Osteoblast (primary cell): ENCODE results near the gene CRB1. TPM values are rescaled to one million over a fixed set of nuclear protein-coding genes. Genes with fewer than 3 reads are reported as not detected.

Experiments used
- DNase-seq: peaks from one replicate; pipeline ENCODE4 v3.0.0; 2011; ENCODE audit warnings: low spot score, mixed read lengths; ENCODE audit not compliant: insufficient read length; ENCODE audit errors: missing footprints
- H2AFZ ChIP-seq: 2 replicates; pipeline ENCODE4 v1.6.0; 2011; ENCODE audit warnings: mild to moderate bottlenecking, low read length
- H3K27ac ChIP-seq: 2 replicates; pipeline ENCODE4 v1.5.1; 2011; ENCODE audit warnings: mild to moderate bottlenecking, low read depth, low read length, moderate library complexity
- H3K27me3 ChIP-seq: 2 replicates; pipeline ENCODE4 v1.6.0; 2012; ENCODE audit warnings: mild to moderate bottlenecking, control low read depth, inconsistent platforms, low read length, moderate library complexity; ENCODE audit not compliant: insufficient read depth
- H3K36me3 ChIP-seq: 2 replicates; pipeline ENCODE4 v1.5.1; 2011; ENCODE audit warnings: mild to moderate bottlenecking, low read length, control low read depth, moderate library complexity; ENCODE audit not compliant: insufficient read depth
- H3K4me1 ChIP-seq: 2 replicates; pipeline ENCODE4 v1.5.1; 2011; ENCODE audit warnings: mild to moderate bottlenecking, low read length, control low read depth, moderate library complexity; ENCODE audit not compliant: insufficient read depth
- H3K4me2 ChIP-seq: 2 replicates; pipeline ENCODE4 v1.6.0; 2011; ENCODE audit warnings: mild to moderate bottlenecking, low read length; ENCODE audit not compliant: insufficient read depth
- H3K4me3 ChIP-seq: fragments of 200-600 bp; sonication (generic); 3 replicates; pipeline ENCODE4 v1.5.1; 2012; ENCODE audit warnings: mild to moderate bottlenecking, low read length, inconsistent platforms; ENCODE audit not compliant: insufficient read depth
- H3K79me2 ChIP-seq: 2 replicates; pipeline ENCODE4 v1.6.0; 2012; ENCODE audit warnings: mild to moderate bottlenecking, low read length, control low read depth, inconsistent platforms; ENCODE audit not compliant: insufficient read depth
- H3K9me3 ChIP-seq: 2 replicates; pipeline ENCODE4 v1.5.1; 2011; ENCODE audit warnings: low read depth, low read length, control low read depth
- H4K20me1 ChIP-seq: 2 replicates; pipeline ENCODE4 v1.6.0; 2012; ENCODE audit warnings: mild to moderate bottlenecking, low read length, control low read depth; ENCODE audit not compliant: insufficient read depth
- total RNA-seq: library from RNA; depleted of rRNA; stranded (reverse); fragments of >200 nt; gene quantifications from 2 replicates; pipeline ENCODE4 v1.2.3, GENCODE V29; 2012
- TF ChIP-seq, protein P1 (sequence below): IDR thresholded peaks from 2 replicates; pipeline ENCODE4 v1.5.1; 2011; ENCODE audit warnings: mild to moderate bottlenecking, low read depth, low read length, moderate library complexity; ENCODE audit errors: extremely low read depth

The CRB1 gene
- total RNA-seq, 1 donor, result not detected

GRCh38 chr1:197413564-197413963, 145.5 kb downstream of the CRB1 start:
- H3K79me2 ChIP-seq, result no peaks in the 10 kb centered on the region
- no peak overlapping the region for H3K4me3 ChIP-seq
- H2AFZ ChIP-seq, result no peak overlapping the region
- TF ChIP-seq, protein P1, sequence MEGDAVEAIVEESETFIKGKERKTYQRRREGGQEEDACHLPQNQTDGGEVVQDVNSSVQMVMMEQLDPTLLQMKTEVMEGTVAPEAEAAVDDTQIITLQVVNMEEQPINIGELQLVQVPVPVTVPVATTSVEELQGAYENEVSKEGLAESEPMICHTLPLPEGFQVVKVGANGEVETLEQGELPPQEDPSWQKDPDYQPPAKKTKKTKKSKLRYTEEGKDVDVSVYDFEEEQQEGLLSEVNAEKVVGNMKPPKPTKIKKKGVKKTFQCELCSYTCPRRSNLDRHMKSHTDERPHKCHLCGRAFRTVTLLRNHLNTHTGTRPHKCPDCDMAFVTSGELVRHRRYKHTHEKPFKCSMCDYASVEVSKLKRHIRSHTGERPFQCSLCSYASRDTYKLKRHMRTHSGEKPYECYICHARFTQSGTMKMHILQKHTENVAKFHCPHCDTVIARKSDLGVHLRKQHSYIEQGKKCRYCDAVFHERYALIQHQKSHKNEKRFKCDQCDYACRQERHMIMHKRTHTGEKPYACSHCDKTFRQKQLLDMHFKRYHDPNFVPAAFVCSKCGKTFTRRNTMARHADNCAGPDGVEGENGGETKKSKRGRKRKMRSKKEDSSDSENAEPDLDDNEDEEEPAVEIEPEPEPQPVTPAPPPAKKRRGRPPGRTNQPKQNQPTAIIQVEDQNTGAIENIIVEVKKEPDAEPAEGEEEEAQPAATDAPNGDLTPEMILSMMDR, result no peak
- no peaks in the 10 kb centered on the region for H3K36me3 ChIP-seq
- no peak overlapping the region for H3K27ac ChIP-seq
- H3K4me1 ChIP-seq, result no peaks in the 10 kb centered on the region
- H4K20me1 ChIP-seq, result no peaks in the 10 kb centered on the region
- H3K27me3 ChIP-seq, result no peaks in the 10 kb centered on the region
- H3K9me3 ChIP-seq, result no peaks in the 10 kb centered on the region
- H3K4me2 ChIP-seq, result no peak overlapping the region
- DNase-seq, result no peak

GRCh38 chr1:197415221-197415620, 147.2 kb downstream of the CRB1 start:
- Histone ChIP-seq H3K9me3 (no peaks in the 10 kb centered on the region), H3K4me2 (no peak overlapping the region), H3K79me2 (no peaks in the 10 kb centered on the region), H3K36me3 (no peaks in the 10 kb centered on the region), H3K27me3 (no peaks in the 10 kb centered on the region), H4K20me1 (no peaks in the 10 kb centered on the region), H3K27ac (no peak overlapping the region), H3K4me3 (no peak overlapping the region), H2AFZ (no peak overlapping the region), H3K4me1 (no peaks in the 10 kb centered on the region)
- no peak for DNase-seq
- TF ChIP-seq, protein P1, result no peak

GRCh38 chr1:197418693-197419092, 150.6 kb downstream of the CRB1 start:
- no peak overlapping the region for H2AFZ ChIP-seq
- no peak overlapping the region for H3K4me3 ChIP-seq
- no peaks in the 10 kb centered on the region for H3K36me3 ChIP-seq
- TF ChIP-seq, protein P1, result no peak
- no peaks in the 10 kb centered on the region for H3K27me3 ChIP-seq
- H3K4me2 ChIP-seq, result no peak overlapping the region
- no peaks in the 10 kb centered on the region for H3K9me3 ChIP-seq
- no peak overlapping the region for H3K27ac ChIP-seq
- no peak for DNase-seq
- no peaks in the 10 kb centered on the region for H3K4me1 ChIP-seq
- no peaks in the 10 kb centered on the region for H4K20me1 ChIP-seq
- H3K79me2 ChIP-seq, result no peaks in the 10 kb centered on the region

DNA sequence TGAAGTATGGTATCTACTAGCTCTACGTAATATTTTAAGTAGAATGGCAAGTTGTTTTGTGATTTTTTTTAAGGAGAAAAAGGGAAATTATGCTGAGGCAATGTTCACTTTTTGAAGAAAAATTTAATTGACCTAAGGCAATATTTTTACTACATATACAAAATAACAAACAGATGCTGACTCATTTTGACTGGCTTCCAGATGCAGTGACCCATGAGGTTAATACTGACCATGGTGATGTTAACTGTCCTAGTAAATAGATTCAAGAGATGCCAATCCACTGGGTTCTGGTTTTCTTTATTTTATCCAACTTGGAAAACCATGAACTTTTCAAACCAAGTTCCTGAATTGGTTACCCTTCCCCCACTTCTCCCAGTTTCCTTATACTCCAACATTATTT, 154.9 kb downstream of the CRB1 start:
- no peaks in the 10 kb centered on the region for H4K20me1 ChIP-seq
- no peak overlapping the region for H2AFZ ChIP-seq
- no peaks in the 10 kb centered on the region for H3K27me3 ChIP-seq
- no peak for DNase-seq
- no peaks in the 10 kb centered on the region for H3K79me2 ChIP-seq
- no peaks in the 10 kb centered on the region for H3K4me1 ChIP-seq
- TF ChIP-seq, protein P1, result no peak
- no peaks in the 10 kb centered on the region for H3K9me3 ChIP-seq
- H3K36me3 ChIP-seq, result no peaks in the 10 kb centered on the region
- no peak overlapping the region for H3K4me2 ChIP-seq
- no peak overlapping the region for H3K27ac ChIP-seq
- H3K4me3 ChIP-seq, result no peak overlapping the region
